ENCODE measurements around the gene RIT2.

Gene RIT2

GRCh38 chr18:43115076-43115921 is at the start of gene RIT2:
TSS of gene RIT2 (minus strand) at chr18:43115685.
- no peak for DNase-seq (ENCODE audit: low spot score)

DNA sequence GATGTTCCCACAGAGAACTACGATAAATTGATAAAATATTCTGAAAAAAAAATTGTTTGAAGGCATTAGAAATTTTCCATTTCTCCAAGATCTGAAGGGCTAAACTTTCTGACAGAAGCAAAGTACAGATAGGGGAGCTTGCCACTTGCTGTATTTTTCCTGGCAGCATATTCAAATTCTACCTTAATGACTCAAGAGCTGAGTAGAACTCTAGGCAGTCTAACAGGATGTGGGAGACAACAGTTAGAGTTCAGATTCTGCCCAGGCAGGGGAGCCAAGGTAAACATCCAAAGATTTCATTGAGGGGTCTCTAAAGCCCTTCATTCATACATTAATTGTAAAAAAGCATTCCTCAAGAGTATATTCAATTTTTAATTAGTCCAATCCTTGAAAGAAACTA is 46.0 kb upstream of the RIT2 start:
- DNase-seq (ENCODE audit: low spot score), result no peak

- no peak for DNase-seq (ENCODE audit: low spot score)
Measured at GRCh38 chr18:43160509-43160908, 45.0 kb upstream of the RIT2 start.

- DNase-seq (ENCODE audit: low spot score), result no peak
Measured at GRCh38 chr18:43159926-43160325, 44.4 kb upstream of the RIT2 start.

GRCh38 chr18:43159086-43159770 is 43.7 kb upstream of the RIT2 start:
- no peak for DNase-seq (ENCODE audit: low spot score)

- DNase-seq (ENCODE audit: low spot score), result no peak
Measured at GRCh38 chr18:43158381-43158780, 42.9 kb upstream of the RIT2 start.

DNA sequence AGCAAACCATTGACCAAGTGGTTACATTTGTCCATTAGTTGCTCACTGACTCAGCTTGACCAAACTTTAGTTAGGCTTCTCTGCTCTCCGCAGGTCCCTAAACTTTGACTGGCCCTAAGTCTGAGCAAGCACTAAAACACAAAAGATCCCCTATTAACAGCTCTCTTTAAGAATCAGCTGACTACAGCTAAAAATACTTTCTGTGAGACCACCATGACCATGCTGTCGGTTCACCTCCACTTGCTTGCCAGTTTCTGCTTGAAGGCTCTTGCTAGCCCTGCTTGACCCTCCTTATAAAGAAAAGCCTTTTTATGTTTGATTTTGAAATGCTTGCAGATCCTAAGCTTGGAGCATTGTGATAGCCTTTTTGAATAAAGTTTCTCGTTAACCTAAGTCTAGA is 40.4 kb upstream of the RIT2 start:
- DNase-seq (ENCODE audit: low spot score), result no peak

GRCh38 chr18:43148231-43148630 is 32.7 kb upstream of the RIT2 start:
- no peak for DNase-seq (ENCODE audit: low spot score)

DNA sequence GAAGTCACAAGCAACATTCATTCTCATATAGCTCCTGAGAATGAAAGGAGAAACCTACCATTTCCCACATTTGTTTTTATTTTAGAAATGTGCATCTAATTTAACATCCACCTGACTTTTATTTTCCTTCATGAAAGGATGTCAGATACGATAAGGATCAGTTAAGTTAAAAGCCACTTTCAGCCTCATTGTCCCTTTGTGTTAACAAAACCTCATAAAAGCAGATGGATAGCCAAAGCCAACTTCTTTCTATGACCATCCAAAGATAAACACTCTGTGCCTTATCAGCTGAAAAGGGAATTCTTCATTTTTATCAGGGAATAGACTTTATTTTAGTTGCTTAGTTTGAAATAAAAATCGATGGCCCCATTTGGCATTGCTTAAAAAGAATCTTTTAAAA is 25.7 kb upstream of the RIT2 start:
- no peak for DNase-seq (ENCODE audit: low spot score)

GRCh38 chr18:43139288-43139946 is 23.9 kb upstream of the RIT2 start:
- no peak for DNase-seq (ENCODE audit: low spot score)

DNA sequence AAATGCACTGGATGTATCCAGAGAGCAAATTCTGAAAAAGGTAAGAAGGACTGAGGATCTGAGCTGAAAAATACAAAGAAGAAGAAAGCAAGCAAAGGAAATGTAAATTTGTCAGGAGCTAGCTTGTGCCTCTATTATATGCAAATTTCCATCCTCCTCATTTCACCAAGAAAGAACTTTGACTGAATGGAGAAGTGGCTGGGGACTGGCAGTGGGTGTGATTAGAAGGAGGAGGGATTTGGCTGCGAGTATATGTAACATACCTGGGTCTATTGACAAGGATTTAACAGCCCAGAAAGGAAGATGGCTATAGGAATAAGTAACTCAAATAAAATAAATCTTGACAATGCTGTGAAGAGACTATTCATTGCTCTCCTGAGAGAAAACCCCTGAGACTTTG is 19.4 kb upstream of the RIT2 start:
- no peak for DNase-seq (ENCODE audit: low spot score)

- no peak for DNase-seq (ENCODE audit: low spot score)
Measured at GRCh38 chr18:43130716-43131260, 15.3 kb upstream of the RIT2 start.

- DNase-seq (ENCODE audit: low spot score), result no peak
Measured at GRCh38 chr18:43129946-43130524, 14.6 kb upstream of the RIT2 start.

- DNase-seq (ENCODE audit: low spot score), result no peak
Measured at GRCh38 chr18:43125471-43125870, 10.0 kb upstream of the RIT2 start.

GRCh38 chr18:43122955-43123354 is 7.5 kb upstream of the RIT2 start:
- no peak for DNase-seq (ENCODE audit: low spot score)

DNA sequence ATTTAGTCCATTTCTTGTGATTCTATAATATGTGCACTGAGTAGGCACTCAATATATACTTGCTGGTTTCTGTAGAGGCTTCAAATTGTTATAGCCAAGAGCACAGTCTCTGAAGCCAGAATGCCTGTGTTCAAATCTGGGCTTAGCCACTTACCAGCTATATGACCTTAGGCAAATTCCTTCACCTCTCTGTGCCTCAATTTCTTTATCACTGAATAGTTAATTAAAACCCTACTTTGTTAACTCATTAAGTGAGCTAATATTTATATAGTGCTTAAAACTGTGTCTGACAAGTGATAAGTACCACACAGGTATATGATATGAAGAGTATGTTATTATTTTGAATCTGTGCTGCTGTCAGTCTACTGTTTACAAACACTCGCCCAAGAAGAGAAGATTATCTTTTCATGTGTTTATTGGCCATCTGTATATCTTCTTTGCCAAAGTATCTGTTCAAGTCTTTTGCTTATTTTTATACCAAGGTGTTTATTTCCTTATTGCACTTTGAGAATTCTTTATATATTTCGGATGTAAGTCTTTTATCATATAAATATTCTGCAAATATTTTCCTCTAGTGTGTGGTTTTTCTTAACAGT is 1.3 kb upstream of the RIT2 start:
- no peak for DNase-seq (ENCODE audit: low spot score)

GRCh38 chr18:43113220-43113895 is 2.1 kb downstream of the RIT2 start:
- no peak for DNase-seq (ENCODE audit: low spot score)

DNA sequence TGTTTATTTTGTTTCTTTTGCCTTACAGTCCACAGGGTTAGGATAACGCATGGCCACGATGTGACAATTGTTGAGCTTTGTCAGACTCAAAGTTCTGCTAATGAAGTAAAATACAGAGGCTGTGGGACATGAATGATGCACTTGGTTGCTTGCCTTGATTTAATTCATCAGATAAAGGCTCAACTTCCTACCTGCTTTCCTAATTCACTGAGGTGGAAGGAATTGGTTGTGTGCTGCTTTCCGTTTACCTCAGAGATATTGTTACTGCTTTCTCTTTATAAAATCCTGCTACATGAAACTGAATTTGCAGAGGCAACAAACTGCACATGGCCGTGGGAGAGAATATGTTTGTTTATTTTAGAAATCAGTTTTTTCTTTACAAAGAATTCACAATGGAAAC is 6.6 kb downstream of the RIT2 start:
- DNase-seq (ENCODE audit: low spot score), result no peak

GRCh38 chr18:43108469-43108868 is 7.0 kb downstream of the RIT2 start:
- no peak for DNase-seq (ENCODE audit: low spot score)

- no peak for DNase-seq (ENCODE audit: low spot score)
Measured at GRCh38 chr18:43093646-43094045, 21.8 kb downstream of the RIT2 start.

DNA sequence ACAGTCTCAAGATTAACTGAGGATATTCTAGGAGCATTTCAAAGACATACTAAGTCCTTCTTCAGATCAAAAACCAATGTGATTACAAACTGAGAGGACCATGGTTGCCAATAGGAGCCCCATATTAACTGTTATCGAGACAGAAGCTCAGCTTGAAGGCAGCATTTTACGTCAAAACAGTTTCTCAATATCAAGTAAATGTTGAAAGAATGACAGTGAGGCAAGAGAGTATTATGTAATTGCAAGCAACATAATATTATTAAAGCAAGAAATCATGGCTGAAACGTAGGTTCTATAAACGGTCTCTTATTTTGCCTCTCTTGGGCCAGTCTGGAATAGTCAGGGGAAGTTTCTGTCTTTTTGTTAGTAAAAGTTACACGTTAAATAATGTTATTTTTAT is 22.9 kb downstream of the RIT2 start:
- DNase-seq (ENCODE audit: low spot score), result no peak
